OCI-LY3 (cell line): Measurements from ENCODE around the gene NFYA.

Experiments
- CTCF ChIP-seq: fragments of 200-600, 300-600 bp; sonication (generic); IDR thresholded peaks from 2 replicates; pipeline ENCODE4 v1.5.1; 2014; ENCODE audit warnings: antibody characterized with exemption, low read length, low read depth
- EZH2phosphoT487 ChIP-seq: fragments of 200-600 bp; shearing (Covaris generic); IDR thresholded peaks from 2 replicates; pipeline ENCODE4 v1.6.1; 2018; ENCODE audit warnings: antibody characterized with exemption, mixed run types, low read depth

DNA sequence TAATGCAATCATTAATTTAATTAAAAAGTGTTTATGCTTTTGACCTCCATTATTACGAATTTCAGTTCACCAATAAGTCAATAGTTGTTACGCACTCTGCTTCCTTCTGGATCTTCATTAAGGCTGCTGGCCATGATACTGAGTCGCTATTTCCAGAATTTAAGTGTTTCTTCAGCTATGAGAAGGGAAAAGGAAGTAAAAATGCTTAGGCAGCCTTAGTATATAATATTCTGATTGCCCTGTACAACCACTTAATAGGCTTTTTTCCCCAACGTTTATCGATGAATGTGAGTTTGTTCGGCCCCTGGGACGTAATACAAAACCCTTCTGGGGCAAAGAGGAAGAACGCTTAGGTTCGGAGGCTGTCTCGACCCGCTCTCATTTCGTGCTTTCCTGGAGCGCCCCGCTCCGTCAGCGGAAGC is 1.3 kb upstream of the NFYA start:
- 0 out of 2 replicates have a peak, but pooled peaks have one; percentile 16 for TF ChIP-seq CTCF
- TF ChIP-seq EZH2phosphoT487: no peak
